Mesendoderm (in vitro differentiated cells): ENCODE measurements around the gene USP2.
A peak's percentile ranks its signal among the peaks of the same experiment; 100 is the strongest.

Experiments used
- DNase-seq: peaks from one replicate; pipeline ENCODE4 v3.0.0; 2013
- H2AK5ac ChIP-seq: 2 replicates; pipeline ENCODE4 v1.6.1; 2013; ENCODE audit warnings: low read length, inconsistent platforms
- H2BK120ac ChIP-seq: 2 replicates; pipeline ENCODE4 v1.6.1; 2013; ENCODE audit warnings: low read depth, mild to moderate bottlenecking, low read length, moderate library complexity, mixed read lengths
- H2BK15ac ChIP-seq: replicated peaks from 2 replicates; pipeline ENCODE4 v1.6.1; 2013; ENCODE audit warnings: low read depth, mild to moderate bottlenecking, moderate library complexity
- H2BK5ac ChIP-seq: 2 replicates; pipeline ENCODE4 v1.6.1; 2013; ENCODE audit warnings: low read length, inconsistent platforms
- H3K18ac ChIP-seq: 2 replicates; pipeline ENCODE4 v1.6.1; 2013; ENCODE audit warnings: mild to moderate bottlenecking, low read length, mixed read lengths
- H3K23ac ChIP-seq: one replicate; pipeline ENCODE4 v1.6.1; 2013; ENCODE audit warnings: low read length
- H3K27ac ChIP-seq: 2 replicates; pipeline ENCODE4 v1.5.1; 2013; ENCODE audit warnings: low read depth, mild to moderate bottlenecking, inconsistent platforms, low read length, moderate library complexity
- H3K27me3 ChIP-seq: 2 replicates; pipeline ENCODE4 v1.6.1; 2013; ENCODE audit warnings: low read length, control low read depth, mild to moderate bottlenecking, inconsistent platforms; ENCODE audit not compliant: insufficient read depth, poor library complexity
- H3K36me3 ChIP-seq: 2 replicates; pipeline ENCODE4 v1.6.1; 2013; ENCODE audit warnings: low read length, inconsistent platforms; ENCODE audit not compliant: control insufficient read depth, insufficient read depth
- H3K4ac ChIP-seq: one replicate; pipeline ENCODE4 v1.6.1; 2013; ENCODE audit warnings: low read depth, mild to moderate bottlenecking, low read length, moderate library complexity
- H3K4me1 ChIP-seq: 2 replicates; pipeline ENCODE4 v1.6.1; 2013; ENCODE audit warnings: low read depth, low read length, inconsistent platforms; ENCODE audit not compliant: control insufficient read depth
- H3K4me2 ChIP-seq: 2 replicates; pipeline ENCODE4 v1.6.1; 2013; ENCODE audit warnings: low read length
- H3K4me3 ChIP-seq: 2 replicates; pipeline ENCODE4 v1.5.1; 2013; ENCODE audit warnings: mild to moderate bottlenecking, low read length
- H3K56ac ChIP-seq: one replicate; pipeline ENCODE4 v1.6.1; 2013; ENCODE audit warnings: low read length
- H3K79me1 ChIP-seq: 2 replicates; pipeline ENCODE4 v1.6.1; 2013; ENCODE audit warnings: low read length, inconsistent platforms
- H3K79me2 ChIP-seq: 2 replicates; pipeline ENCODE4 v1.6.1; 2013; ENCODE audit warnings: mild to moderate bottlenecking, low read length; ENCODE audit not compliant: control insufficient read depth, insufficient read depth
- H3K9ac ChIP-seq: 2 replicates; pipeline ENCODE4 v1.6.1; 2013; ENCODE audit warnings: low read length, inconsistent platforms
- H4K5ac ChIP-seq: one replicate; pipeline ENCODE4 v1.6.1; 2013; ENCODE audit warnings: low read length
- H4K8ac ChIP-seq: one replicate; pipeline ENCODE4 v1.6.1; 2013; ENCODE audit warnings: low read depth, mild to moderate bottlenecking, control low read depth, low read length, moderate library complexity
- WGBS: extraction: QIAGEN DNeasy Blood & Tissue Kit; methylation state at CpG from one replicate; pipeline ENCODE4 v1.1.7; 2013; ENCODE audit warnings: low lambda C conversion rate, missing lambda C conversion rate; ENCODE audit not compliant: insufficient coverage; ENCODE audit errors: extremely low coverage; 5-methylcytosine and 5-hydroxymethylcytosine counted together

The USP2 gene

DNA sequence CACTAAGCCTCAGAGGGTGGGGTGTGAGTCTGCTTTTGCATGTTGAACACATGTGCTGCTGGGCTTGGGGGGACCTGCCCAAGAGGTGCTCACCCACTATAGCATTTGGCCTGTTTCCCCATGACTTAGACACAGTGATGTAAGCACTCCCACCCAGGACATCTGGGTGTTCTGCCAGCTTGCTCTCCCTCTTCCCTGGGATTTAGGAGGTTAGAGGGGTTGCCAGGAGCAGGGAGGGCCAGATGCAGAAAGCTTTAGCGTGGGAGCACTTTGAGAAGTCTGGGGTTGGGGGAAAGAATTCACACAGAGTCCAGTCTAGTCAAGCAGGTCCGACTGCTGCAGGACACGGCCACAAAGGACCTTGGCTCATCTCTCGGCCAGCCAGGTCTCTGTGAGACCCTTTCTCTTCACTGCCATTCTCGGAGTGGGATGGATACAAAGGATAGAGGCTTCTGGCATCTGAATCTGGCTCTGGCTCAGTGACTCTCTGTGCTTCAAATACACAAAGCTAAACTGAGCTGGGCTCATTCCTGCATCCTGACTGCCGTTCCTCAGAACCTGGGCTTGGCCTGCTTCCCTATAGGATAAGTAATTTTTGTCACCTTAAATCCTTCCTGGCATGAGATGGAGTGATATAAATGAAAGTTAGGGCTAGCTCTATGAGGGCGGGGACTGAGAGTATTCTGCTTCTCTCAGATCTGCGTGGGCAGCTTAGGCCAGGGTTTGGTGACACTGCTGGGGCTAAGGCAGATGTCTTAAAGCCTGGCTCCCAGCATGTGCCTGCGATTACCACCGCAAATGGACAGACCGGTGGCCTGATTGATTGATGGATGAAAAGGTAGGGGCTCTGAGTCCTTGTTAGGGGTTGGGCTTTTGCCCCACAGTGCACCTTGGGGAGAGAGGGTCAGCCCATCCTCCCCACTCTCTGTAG is 14.5 kb downstream of the USP2 start:
- H4K8ac ChIP-seq = no peak overlapping the region
- peaks cover 5% of the 10 kb centered on the region for H3K4me1 ChIP-seq
- no peak overlapping the region for H3K4ac ChIP-seq
- no peak overlapping the region for H3K56ac ChIP-seq
- DNase-seq = no peak
- H3K23ac ChIP-seq = no peak overlapping the region
- H3K27me3 ChIP-seq = peaks cover 7% of the 10 kb centered on the region
- H3K79me1 ChIP-seq = no peaks in the 10 kb centered on the region
- no peak overlapping the region for H4K5ac ChIP-seq
- no peaks in the 10 kb centered on the region for H3K79me2 ChIP-seq
- no peak overlapping the region for H2BK15ac ChIP-seq
- H3K36me3 ChIP-seq = no peaks in the 10 kb centered on the region
- H3K27ac ChIP-seq = no peak overlapping the region
- WGBS = no CpG with 5 or more reads among the region's 11 CpGs
- no peak overlapping the region for H2AK5ac ChIP-seq
- no peak overlapping the region for H3K4me2 ChIP-seq
- no peak overlapping the region for H2BK120ac ChIP-seq
- H3K18ac ChIP-seq = no peak overlapping the region
- no peak overlapping the region for H2BK5ac ChIP-seq
- H3K9ac ChIP-seq = no peak overlapping the region
- no peak overlapping the region for H3K4me3 ChIP-seq

DNA sequence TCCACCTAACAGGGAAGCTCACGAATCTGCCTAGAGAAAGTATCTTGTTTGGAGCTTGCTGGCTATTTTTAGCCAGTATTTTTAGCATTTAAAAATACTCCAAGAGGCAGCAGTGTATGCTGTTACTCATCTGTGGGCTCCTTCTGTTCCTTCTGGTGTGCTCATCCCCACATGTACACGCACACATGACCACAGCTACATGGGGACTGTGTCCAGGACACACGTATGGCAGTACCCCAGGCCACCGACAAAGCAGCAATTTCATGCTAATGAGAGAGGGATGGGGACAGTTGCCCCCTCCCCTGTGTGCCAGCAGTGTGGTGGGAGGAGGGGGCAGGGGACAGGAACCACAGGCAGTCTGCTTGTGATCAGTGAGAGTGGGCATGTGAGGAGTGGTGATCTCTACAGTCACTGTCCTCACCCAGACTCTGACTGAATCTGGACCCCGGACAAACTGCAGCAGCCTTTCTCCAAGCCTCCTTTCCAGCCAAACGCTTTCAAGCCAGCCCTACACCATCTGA is 16.4 kb downstream of the USP2 start:
- H3K4me2 ChIP-seq = no peak overlapping the region
- no peak for DNase-seq
- no peak overlapping the region for H3K56ac ChIP-seq
- H3K4me1 ChIP-seq = peaks cover 8% of the 10 kb centered on the region
- no peak overlapping the region for H2BK120ac ChIP-seq
- H3K23ac ChIP-seq = no peak overlapping the region
- H2AK5ac ChIP-seq = no peak overlapping the region
- no peak overlapping the region for H4K8ac ChIP-seq
- no peaks in the 10 kb centered on the region for H3K36me3 ChIP-seq
- H3K79me1 ChIP-seq = no peaks in the 10 kb centered on the region
- no peak overlapping the region for H2BK5ac ChIP-seq
- no peak overlapping the region for H4K5ac ChIP-seq
- H3K4me3 ChIP-seq = no peak overlapping the region
- no peak overlapping the region for H3K4ac ChIP-seq
- no peak overlapping the region for H3K18ac ChIP-seq
- WGBS = no CpG with 5 or more reads among the region's 6 CpGs
- no peak overlapping the region for H3K27ac ChIP-seq
- H3K27me3 ChIP-seq = peaks cover 7% of the 10 kb centered on the region
- H3K9ac ChIP-seq = no peak overlapping the region
- H3K79me2 ChIP-seq = no peaks in the 10 kb centered on the region
- no peak overlapping the region for H2BK15ac ChIP-seq

DNA sequence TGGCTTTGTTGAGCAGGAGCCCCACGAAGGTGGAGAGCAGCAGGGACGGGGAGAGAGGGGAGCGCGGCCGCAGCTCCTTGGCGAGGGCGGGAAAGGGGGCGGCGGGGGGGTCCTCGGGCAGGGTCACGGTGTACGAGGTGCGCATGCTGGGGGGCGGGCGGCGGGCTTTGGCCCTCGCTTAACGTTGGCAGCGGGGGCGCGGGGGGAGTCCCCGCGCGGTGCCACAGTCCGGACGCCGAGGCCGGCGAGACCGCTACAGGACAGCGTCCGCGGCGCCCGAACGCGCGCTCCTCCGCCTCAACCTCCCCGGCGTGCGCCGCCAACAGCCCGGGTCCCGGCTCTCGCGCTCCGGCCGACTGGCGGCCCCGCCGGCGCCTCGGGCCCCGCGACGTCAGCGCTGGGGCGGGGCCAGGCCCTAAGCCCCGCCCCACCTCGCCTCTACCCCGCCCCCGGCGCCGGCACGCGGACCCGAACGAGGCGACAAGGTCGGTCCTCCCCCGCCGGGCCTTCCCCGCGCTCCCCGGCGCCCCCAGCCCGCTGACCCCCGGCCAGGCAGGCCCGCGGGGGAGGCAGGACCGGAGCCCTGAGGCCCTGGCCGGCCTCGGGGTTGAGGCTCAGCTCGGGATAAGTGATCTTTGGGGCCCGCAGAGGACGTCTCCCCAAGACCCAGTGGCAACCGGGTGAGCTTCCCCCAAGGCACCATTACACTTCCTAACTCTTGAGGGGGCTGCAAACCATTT is 17.5 kb downstream of the USP2 start:
- peak; percentile 56 for DNase-seq
- Histone ChIP-seq H3K18ac (peak overlapping the region; percentile 85), H3K79me1 (no peaks in the 10 kb centered on the region), H3K23ac (no peak overlapping the region), H4K8ac (no peak overlapping the region), H3K4me2 (peak overlapping the region; percentile 48), H3K9ac (peak overlapping the region; percentile 61), H3K27ac (no peak overlapping the region), H2AK5ac (no peak overlapping the region), H3K27me3 (peaks cover 7% of the 10 kb centered on the region), H3K4me3 (no peak overlapping the region), H4K5ac (no peak overlapping the region), H3K4me1 (peaks cover 8% of the 10 kb centered on the region), H3K4ac (no peak overlapping the region), H2BK15ac (no peak overlapping the region), H2BK120ac (no peak overlapping the region), H3K79me2 (no peaks in the 10 kb centered on the region), H3K36me3 (no peaks in the 10 kb centered on the region), H2BK5ac (no peak overlapping the region), H3K56ac (peak overlapping the region; percentile 76)
- WGBS = no CpG with 5 or more reads among the region's 88 CpGs

DNA sequence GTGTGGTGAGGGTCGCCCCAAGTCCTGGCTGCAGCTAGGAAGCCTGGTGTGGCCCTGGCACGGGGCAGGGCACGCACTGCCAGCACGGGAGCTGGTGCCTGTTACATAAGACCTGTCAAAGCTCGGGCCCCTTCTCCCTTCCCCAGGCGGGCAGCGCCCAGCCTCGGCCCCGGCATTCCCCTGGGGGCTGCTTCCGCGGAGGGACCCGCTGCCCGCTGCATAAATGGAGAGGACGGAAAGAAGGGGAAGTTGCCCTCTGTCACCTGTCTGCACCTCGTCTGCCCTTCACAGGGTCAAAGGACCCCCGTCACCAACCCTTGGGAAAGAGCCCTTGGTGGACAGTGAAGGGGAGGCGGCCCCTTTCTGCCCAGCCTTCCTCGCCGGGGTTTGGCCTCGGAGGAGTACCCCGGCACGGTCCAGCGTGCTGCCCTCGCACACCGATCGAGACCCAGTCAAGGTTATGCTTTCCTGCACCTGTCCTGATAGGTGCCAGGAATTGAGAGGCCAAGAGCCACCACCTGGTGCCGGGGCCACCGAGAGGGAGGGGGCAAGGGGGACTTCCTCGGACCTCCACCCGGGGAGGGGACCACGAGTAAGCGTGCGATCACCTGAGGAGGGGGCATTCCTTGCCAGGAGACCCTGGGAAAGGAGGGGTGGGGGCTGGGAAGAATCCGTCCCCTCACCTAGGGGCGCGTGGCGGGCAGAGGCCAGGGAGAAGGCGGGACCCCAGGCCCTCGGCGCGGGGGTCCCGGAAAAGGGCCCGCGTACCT is 18.2 kb downstream of the USP2 start:
- H2AK5ac ChIP-seq = no peak overlapping the region
- no peak overlapping the region for H3K27ac ChIP-seq
- H3K4ac ChIP-seq = no peak overlapping the region
- no peak overlapping the region for H3K23ac ChIP-seq
- H3K18ac ChIP-seq = peak overlapping the region; percentile 9
- H3K27me3 ChIP-seq = peaks cover 7% of the 10 kb centered on the region
- no peaks in the 10 kb centered on the region for H3K79me2 ChIP-seq
- H2BK120ac ChIP-seq = no peak overlapping the region
- no peak overlapping the region for H2BK5ac ChIP-seq
- WGBS = no CpG with 5 or more reads among the region's 44 CpGs
- H3K9ac ChIP-seq = peak overlapping the region; percentile 39
- no peak overlapping the region for H4K5ac ChIP-seq
- peaks cover 8% of the 10 kb centered on the region for H3K4me1 ChIP-seq
- no peak overlapping the region for H2BK15ac ChIP-seq
- no peaks in the 10 kb centered on the region for H3K79me1 ChIP-seq
- H3K56ac ChIP-seq = peak overlapping the region; percentile 76
- no peaks in the 10 kb centered on the region for H3K36me3 ChIP-seq
- H3K4me3 ChIP-seq = no peak overlapping the region
- no peak for DNase-seq
- no peak overlapping the region for H4K8ac ChIP-seq
- H3K4me2 ChIP-seq = peak overlapping the region; percentile 42

DNA sequence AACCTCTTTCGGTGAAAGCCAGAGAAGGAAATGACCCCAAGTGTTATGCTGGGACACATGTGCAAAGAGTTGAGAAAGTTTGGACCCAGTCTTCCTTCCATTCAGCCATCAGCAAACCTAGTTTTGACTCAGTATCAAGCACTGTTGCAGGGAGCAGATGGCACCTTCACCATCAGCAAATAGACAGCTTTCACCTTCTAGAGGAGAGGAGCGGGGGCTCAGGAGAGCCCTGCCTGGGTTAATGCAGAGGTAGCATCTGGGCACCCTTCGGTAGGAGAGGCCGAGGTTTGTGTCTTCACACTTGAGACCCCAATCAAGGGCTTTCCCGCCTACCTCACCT is 18.8 kb downstream of the USP2 start:
- no peak overlapping the region for H3K4me3 ChIP-seq
- H3K18ac ChIP-seq = no peak overlapping the region
- no peaks in the 10 kb centered on the region for H3K79me2 ChIP-seq
- no peaks in the 10 kb centered on the region for H3K79me1 ChIP-seq
- no peak overlapping the region for H3K9ac ChIP-seq
- H3K23ac ChIP-seq = no peak overlapping the region
- no peak overlapping the region for H4K8ac ChIP-seq
- WGBS = no CpG with 5 or more reads among the region's 5 CpGs
- H4K5ac ChIP-seq = no peak overlapping the region
- peaks cover 8% of the 10 kb centered on the region for H3K4me1 ChIP-seq
- H3K56ac ChIP-seq = no peak overlapping the region
- H3K36me3 ChIP-seq = no peaks in the 10 kb centered on the region
- no peak overlapping the region for H3K4me2 ChIP-seq
- H2AK5ac ChIP-seq = no peak overlapping the region
- no peak overlapping the region for H3K4ac ChIP-seq
- no peak overlapping the region for H2BK15ac ChIP-seq
- H3K27me3 ChIP-seq = peaks cover 7% of the 10 kb centered on the region
- no peak overlapping the region for H3K27ac ChIP-seq
- no peak overlapping the region for H2BK120ac ChIP-seq
- DNase-seq = no peak
- no peak overlapping the region for H2BK5ac ChIP-seq
